Activated T-helper 1 cell treated with anti-CD3 and anti-CD28 coated beads, Interleukin-2, amount 50 U/mL, for 16 hours (primary cell): ENCODE measurements around the gene GPR162.
"Not testable (repeated sequence)": the region's sequence is repeated elsewhere in the genome, so short reads cannot be mapped to it uniquely, and the experiment has no call there.

Source experiments
- DNase-seq, 2 donors: peaks; one replicate each; pipeline ENCODE4 v3.0.0-alpha.2; 2020; ENCODE audit warnings: low read depth in 1 of 2, low spot score in 1 of 2

GPR162 gene

DNA sequence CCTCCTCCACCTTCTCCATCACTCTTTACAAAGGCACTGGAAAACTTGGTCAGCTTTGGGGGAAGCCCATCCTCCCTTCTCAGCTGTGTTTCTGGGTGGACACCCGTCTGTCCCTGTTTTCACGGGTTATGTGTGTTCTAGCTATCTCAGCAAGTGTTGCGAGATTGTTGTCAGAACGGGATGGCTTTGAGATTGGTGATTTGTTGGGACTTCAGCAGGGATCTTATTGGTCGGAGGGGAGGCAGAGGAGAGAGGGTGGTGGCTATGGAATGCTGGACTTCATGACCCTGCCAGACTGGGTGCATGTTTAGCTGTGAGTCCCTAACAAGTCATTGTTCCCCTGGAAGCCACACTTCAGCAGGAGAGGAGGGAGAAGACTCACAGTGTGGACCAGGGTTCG, 32.4 kb downstream of the GPR162 start:
- DNase-seq, result no peak

DNA sequence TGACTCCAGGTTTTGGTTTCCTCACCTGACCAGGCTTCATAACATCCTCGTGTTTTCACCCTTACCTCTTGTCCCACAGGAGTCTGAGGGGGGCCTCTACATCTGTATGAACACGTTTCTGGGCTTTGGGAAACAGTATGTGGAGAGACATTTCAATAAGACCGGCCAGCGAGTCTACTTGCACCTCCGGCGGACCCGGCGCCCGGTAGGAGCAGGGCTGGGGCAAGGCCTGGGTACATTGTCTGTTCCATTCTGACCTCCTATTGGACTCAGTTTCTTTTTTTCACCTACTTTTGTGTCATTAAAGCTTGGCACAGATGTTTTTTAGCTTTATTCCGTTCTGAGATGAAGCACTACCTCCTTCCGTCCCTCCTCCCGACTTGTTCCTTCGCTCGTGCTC, 33.7 kb downstream of the GPR162 start:
- no peak for DNase-seq

DNA sequence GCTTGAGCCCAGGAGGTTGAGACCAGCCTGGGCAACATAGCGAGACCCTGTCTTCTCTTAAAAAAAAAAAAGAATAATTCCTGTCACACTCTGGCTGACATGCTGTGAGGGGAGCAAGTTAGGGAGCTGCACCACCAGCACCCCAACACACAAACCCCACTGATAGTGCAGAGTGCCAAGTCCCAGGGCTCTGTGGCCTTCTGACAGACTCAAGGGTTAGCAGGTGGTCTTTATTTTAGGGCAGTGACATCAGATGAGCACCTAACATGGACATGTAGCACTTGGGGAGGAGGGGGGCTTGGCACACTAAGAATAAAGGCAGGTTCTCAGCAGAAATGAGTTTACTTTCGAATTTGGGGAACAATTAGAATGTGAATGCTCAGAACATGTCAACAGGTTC, 37.2 kb downstream of the GPR162 start:
- no peak for DNase-seq

DNA sequence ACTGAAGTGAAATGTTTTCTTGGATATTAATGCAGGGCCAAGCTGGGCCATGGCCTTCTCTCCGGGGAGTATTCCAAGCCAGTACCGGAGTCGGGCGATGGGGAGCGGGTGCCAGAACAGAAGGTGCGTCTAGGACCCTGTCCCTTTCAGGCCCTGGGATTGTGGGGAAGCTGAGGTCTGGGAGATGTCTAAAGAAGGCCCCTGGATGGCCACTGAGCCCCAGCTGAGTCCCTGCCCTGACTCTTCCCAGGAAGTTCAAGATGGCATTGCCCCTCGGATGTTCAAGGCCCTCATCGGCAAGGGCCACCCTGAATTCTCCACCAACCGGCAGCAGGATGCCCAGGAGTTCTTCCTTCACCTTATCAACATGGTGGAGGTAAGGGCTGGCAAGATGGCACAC, 38.5 kb downstream of the GPR162 start:
- no peak for DNase-seq

DNA sequence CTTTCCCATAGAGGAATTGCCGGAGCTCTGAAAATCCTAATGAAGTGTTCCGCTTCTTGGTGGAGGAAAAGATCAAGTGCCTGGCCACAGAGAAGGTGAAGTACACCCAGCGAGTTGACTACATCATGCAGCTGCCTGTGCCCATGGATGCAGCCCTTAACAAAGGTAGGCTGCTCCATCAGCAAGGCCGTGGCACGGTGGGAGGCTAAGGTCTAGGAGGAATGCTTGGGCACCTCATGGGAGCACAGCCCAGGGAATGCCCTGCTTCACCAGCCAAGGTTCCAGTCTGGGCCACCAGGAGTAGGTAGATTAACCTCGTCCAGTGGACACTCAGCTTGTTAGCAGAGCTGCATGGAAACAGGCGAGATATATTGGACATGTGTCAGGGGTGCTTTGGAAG, 39.3 kb downstream of the GPR162 start:
- DNase-seq, result no peak

DNA sequence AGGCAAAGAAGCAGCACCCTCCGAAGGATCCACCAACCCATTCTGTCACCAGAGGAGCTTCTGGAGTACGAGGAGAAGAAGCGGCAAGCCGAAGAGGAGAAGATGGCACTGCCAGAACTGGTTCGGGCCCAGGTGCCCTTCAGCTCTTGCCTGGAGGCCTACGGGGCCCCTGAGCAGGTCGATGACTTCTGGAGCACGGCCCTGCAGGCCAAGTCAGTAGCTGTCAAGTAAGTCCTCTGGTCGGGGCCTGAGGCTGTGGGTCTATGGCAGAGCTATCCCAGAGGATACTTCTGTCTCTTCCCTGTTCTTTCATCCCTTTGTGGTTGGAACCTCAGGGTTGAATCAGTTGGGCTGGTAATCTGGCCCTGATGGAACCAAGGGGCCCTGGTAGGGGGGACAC, 39.8 kb downstream of the GPR162 start:
- DNase-seq, result no peak

DNA sequence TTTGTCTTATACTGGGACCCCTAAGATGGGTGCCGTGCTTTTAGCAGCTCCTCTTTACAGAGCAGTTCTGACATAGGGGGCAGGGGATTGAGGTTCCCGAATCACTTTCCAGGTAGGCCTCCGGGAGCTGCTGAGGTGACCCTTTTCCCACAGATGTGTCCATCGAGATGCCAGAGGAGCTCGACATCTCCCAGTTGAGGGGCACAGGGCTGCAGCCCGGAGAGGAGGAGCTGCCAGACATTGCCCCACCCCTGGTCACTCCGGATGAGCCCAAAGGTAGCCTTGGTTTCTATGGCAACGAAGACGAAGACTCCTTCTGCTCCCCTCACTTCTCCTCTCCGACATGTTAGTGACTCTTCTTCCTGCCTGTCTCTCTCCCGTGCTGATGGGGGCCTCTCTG, 41.4 kb downstream of the GPR162 start:
- DNase-seq, result no peak

DNA sequence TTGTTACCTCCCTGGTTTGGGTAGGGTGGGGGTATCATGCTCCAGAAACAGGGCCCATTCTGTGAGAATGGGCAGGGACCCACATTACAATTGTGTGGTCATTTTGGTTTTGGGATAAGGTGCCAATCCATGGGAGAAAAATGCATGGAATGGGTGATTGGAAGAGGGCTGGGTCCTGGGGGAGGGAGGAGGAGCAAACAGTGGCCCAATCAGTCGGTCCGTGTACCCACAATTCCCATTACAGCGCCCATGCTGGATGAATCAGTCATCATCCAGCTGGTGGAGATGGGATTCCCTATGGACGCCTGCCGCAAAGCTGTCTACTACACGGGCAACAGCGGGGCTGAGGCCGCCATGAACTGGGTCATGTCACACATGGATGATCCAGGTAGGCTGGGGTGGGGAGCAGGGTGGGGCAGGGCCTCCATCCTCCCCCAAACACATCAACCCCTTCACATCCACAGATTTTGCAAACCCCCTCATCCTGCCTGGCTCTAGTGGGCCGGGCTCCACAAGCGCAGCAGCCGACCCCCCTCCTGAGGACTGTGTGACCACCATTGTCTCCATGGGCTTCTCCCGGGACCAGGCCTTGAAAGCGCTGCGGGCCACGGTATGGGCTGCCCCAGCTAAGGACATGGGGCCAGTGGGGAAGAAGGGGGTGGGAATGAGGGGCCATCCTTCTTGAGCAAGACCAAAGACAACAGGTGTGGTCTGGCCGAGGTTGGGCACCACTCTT, 42.1 kb downstream of the GPR162 start:
- DNase-seq, result no peak

DNA sequence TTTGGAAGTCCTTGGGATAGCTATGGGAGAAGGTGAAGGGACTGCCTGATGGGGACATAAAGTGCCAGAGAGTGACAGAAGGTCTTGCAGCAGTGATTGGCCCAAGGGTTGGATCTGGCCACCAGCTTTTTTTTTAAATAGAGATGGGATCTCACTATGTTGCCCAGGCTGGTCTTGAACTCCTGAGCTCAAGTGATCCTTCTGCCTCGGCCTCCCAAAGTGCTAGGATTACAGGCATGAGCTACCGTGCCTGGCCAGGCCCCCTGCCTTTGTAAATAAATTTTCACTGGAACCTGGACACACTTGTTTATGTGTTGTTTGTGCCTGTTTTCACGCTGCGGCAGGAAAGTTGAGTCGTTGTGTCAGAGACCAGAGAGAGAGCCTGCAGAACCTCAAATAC, 43.7 kb downstream of the GPR162 start:
- not testable (repeated sequence) for DNase-seq

DNA sequence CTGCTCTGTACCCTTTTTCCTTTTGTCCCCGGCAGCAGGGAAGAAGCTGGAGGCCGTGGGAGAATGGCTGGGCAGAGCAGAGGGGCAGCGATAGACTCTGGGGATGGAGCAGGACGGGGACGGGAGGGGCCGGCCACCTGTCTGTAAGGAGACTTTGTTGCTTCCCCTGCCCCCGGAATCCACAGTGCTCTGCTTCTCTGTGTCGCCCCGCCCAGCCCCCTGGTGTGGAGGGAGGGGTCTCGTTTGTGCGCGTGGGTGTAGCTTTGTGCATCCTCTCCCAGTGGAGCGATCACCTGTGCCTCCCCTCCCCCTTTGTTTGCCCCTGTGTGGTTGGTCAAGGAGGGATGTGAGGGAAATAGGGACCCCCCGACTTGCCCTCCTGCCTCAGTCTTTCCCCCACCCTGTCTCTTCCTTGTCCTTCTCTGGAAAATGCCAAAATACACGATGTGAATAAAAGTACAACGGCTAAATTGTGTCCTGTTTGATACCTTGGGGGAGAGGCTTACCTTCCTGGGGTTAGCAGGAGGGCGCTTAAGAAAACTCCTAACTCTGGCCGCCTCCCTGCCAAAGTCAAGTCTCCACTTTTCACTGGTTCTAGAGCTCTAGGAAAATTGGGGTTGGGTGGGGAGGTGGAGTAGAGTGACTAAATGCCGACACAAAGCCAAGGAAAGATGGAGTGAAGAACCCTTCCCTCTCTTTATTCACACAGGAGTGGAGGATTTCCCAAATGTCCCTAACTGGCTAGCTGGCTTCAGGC, 44.7 kb downstream of the GPR162 start:
- no peak for DNase-seq

DNA sequence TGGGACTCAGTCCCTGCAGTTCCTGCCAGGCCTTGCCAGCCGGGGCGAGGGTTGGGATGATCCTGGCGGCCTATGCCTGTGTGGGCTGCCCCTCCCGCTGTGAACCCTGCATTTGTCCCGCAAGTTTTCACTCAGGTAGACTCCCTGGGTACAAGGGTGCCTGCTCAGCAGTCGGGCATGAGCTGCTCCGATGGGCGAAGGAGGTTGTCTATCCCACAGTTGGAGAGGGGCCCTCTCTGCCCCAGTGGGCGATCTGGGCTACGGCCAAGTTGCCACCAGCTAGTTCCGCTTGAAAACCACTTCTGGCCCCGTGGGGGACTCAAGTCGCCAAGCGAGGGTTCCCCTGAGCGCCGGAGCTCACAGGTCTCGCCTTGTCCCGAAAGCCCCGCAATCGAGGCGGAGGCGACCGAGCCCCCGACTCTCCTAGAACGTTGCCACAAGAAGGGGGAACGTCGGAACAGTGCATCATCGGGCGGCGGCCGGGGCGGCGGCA, 45.3 kb downstream of the GPR162 start:
- no peak for DNase-seq

DNA sequence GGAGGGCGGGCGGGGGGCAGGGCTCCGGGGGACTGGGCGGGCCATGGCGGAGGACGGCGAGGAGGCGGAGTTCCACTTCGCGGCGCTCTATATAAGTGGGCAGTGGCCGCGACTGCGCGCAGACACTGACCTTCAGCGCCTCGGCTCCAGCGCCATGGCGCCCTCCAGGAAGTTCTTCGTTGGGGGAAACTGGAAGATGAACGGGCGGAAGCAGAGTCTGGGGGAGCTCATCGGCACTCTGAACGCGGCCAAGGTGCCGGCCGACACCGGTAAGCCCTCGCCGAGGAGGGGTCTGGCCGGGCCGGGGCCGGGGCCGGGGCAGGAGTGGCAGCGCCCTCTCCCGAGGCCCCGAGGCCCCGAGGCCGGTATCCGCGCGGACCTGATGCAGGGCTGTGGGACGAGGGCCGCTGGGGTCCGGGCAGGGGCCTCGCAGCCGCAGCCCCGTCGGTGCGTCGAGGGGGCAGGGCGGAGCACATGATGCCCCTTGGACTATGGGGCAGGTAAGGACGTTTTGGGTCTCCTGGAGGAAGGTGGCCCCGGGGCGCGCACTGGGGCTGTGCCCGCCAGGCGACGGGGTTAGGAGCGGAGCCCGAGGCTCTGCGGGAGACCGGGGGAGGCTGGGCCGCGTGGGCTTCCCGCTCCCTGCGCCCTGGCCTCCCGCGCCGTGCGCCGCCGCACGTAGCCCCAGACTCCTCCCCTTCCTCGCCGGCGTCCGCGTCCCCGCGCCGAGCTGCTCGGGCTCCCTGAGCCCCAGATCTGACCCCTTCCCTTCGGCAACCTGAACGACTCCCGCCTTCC, 46.0 kb downstream of the GPR162 start, which contains the start of gene TPI1:
TPI1 (plus strand) TSS at position 119 of the 798 bp plus-strand sequence; CDS start at position 155, 36 bp downstream.
- DNase-seq, result peak; percentile 55 to 74

DNA sequence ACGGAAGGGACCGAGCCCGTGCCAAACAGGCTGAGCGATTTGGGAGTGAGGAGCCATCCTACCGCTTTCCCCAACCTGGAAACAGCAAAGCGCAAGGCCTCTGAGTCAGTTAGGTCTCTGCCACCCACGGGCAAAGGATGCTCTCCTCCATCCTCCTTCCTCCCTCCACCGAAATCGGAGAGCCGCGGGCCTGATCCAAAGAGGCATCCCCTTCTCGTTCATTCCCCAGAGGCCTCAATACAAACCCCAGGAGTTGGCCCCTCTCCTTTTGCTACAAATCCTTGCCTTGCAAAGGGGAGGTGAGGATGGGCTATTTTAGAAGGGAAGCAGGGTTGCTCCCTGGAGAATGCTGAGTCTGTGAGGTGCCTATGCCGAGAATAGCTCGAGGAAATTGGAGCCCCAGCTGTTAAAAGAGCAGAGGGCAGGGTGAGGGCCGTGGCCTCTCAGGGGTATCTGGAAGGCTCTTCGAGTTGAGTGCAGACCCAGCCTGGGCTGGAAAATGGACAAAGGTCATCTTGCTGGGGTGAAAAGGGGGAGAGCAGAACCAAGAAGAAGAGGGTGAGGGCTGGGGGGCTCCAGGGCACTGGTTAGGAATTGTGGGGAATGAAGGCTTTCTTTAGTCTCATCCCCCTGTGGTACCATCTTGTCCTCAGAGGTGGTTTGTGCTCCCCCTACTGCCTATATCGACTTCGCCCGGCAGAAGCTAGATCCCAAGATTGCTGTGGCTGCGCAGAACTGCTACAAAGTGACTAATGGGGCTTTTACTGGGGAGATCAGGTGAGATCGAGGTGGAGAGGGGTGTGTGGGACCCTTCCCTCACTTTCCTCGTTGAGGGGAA, 46.8 kb downstream of the GPR162 start:
- DNase-seq, result no peak

DNA sequence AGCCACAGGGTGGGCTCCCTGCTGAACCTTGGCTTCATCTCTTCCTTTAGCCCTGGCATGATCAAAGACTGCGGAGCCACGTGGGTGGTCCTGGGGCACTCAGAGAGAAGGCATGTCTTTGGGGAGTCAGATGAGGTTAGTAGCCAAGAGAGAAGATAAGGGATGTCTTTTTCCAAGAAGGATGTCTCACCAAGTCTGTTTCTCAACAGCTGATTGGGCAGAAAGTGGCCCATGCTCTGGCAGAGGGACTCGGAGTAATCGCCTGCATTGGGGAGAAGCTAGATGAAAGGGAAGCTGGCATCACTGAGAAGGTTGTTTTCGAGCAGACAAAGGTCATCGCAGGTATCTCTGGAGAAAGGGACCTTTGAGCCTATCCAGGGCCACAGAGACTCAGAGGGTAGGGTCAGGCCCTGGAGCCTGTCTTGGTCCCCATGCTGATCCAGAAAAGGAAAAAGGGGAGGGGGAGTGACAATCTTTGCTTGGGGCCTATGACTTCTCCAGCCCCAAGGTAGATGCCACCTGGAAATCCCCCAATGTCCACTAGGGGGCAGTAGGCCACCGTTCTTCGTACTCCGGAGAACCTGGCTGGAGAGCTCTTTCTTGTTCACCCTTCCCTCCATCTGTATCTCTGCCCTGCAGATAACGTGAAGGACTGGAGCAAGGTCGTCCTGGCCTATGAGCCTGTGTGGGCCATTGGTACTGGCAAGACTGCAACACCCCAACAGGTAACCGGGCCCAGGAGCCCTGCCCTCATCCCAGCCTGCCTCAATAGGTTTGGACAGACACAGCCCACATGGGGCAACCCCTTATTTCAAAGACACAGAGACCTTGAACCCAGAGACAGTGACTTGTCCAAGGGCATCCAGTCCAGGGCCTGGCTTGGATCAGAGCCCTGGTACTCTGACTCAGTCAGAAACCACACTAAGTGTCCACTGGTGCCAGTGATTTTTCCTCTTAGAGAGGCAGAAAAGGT, 47.7 kb downstream of the GPR162 start:
- DNase-seq, result peak; percentile 74 to 78

DNA sequence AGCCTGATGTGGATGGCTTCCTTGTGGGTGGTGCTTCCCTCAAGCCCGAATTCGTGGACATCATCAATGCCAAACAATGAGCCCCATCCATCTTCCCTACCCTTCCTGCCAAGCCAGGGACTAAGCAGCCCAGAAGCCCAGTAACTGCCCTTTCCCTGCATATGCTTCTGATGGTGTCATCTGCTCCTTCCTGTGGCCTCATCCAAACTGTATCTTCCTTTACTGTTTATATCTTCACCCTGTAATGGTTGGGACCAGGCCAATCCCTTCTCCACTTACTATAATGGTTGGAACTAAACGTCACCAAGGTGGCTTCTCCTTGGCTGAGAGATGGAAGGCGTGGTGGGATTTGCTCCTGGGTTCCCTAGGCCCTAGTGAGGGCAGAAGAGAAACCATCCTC, 48.7 kb downstream of the GPR162 start:
- DNase-seq, result not testable (repeated sequence)

DNA sequence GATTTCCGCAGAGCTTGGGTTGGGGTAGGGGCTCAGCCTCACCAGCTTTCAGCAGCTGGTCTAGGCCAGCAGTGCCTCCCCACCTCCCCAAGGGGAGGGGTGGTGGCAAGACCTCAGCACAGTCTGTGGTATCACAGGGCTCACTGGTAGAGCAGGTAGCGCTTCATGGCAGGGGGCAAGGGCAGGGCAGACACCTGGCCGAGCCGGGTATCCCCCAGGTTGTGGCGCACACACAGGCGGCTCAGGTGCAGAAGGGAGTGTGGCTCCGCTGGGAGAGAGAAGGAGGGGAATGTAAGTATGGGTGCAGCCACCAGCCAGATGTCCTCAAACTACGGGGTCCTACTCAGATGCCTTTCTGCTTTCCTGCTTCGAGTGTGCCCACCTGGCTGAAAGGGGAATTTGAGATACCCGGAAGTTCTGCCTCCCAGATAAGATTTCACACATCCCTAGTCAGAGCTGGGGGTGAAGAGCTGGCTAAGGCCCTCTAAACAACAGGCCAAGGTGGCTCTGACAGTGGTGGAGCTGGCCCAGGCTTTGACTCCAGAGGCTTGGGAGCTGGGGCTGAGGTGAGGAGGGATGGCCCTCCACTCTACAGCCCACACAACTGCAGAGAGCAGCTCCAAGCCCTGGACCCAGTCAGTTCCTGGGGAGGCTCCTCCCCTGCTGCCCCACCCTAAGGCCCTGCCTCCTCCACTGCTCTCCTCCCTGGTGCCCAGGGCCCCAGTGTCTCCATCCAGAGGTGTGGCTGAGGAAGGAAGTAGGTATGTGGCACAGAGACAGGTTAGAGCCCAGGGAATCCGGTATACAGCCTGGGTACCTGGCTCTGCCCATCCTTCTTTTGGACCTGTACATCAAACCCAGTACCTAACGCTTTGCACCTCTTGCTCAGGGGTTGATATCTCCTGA, 49.7 kb downstream of the GPR162 start:
- DNase-seq, result no peak

DNA sequence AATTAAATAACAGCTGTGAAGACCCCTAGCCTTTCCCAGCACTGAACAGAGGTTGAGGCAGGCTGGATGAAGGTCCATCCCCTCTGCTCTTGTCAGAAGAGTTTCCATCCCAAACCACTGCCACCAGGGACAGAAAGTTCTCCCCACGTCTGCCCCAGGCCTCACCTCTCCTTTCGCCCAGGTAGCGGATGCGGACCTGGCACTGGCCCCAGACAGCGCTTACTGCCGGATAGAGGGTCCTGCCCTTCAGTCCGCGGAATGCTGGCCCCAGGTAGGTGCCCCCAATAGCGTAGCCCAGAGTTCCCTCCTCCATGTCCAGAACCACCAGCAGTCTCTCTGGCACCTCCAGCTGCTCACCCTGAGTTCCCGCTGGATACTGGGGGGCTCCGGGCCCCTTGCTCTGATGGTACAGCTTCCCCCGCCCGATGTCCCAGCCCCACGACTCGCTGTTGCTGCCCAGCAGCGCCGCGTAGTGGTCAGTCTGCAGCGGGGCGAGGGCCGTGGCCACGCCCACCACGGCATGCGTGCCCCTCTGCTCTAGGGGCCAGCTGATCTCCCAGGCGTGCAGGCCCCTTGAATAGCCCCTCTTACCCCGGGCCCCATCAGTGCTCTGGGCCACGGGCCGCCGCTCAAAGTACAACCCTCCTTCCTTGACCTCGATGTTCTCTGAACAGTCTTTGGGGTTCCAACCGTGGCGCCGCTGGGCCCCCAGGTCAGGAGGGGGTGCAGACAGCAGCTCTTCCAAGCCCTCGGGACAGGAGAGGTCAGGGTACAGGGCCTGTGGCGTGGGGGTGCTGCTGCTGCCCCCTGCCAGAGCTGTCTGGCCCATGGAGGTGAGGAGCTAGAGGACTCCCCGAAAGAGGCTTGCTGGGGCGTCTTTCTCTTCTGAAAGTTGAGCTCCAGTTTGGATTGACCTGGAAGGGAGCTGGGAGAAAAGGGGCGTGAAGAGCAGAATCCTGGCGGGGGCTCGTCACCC, 50.7 kb downstream of the GPR162 start:
- peak; percentile 67 to 75 for DNase-seq
